Loucy (cell line): ENCODE results near the gene GTF3C1.

Source experiments
- EZH2phosphoT487 ChIP-seq: fragments of 200-600 bp; IDR thresholded peaks from 2 replicates; pipeline ENCODE4 v1.6.1; 2018; ENCODE audit warnings: antibody characterized with exemption, mild to moderate bottlenecking, moderate library complexity, borderline replicate concordance
- TF ChIP-seq, protein P1 (sequence below): fragments of 200-600 bp; sonication (generic); conservative IDR thresholded peaks from 2 replicates; pipeline ENCODE4 v1.5.1; 2014; ENCODE audit warnings: mild to moderate bottlenecking, antibody characterized with exemption, low read length

DNA sequence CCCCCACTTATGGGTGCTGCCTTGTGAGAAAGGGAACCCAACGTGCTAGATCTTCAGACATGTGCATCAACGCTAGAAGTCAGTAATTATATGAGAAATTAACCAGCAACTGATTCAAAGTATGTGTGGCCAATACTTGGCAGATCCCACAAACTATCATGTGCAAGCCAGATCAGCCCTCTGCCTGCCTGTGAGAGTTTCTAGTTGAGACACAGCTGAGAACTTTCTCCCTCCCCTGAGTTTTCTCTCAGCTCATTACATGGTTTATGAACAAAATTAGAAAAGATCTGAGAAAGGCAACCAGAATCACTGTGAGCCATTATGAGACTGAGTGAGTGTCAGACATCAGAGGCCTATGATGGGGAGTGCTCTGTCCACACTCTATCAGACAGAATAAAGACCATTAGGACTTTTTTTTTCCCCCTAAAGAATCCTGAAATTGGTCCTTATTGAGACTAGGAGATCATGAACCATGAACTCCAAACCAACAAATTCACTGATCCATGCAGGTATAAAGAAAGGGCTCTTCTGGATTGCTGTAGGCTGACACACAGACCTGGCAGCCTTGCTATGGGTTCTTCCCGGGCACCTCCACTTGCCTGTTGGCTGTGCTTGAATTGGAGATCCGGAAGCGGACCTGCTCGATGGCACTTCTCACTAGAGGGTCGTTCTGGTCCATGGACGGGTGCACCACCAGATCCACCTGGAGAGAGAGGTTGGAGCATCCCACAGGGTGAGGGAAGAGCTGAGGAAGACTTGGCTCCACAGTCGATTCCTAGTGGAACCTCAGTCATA is 51.5 kb downstream of the GTF3C1 start:
- TF ChIP-seq, protein P1, sequence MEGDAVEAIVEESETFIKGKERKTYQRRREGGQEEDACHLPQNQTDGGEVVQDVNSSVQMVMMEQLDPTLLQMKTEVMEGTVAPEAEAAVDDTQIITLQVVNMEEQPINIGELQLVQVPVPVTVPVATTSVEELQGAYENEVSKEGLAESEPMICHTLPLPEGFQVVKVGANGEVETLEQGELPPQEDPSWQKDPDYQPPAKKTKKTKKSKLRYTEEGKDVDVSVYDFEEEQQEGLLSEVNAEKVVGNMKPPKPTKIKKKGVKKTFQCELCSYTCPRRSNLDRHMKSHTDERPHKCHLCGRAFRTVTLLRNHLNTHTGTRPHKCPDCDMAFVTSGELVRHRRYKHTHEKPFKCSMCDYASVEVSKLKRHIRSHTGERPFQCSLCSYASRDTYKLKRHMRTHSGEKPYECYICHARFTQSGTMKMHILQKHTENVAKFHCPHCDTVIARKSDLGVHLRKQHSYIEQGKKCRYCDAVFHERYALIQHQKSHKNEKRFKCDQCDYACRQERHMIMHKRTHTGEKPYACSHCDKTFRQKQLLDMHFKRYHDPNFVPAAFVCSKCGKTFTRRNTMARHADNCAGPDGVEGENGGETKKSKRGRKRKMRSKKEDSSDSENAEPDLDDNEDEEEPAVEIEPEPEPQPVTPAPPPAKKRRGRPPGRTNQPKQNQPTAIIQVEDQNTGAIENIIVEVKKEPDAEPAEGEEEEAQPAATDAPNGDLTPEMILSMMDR: no peak
- TF ChIP-seq EZH2phosphoT487: no peak
